Limb (tissue), 2 donors: ENCODE measurements around the gene CDR2.
"Not testable (repeated sequence)": the region's sequence is repeated elsewhere in the genome, so short reads cannot be mapped to it uniquely, and the experiment has no call there.

ENCODE experiments used
- DNase-seq, 2 donors: peaks; one replicate each; pipeline ENCODE4 v3.0.0-alpha.2; 2016; ENCODE audit errors: extremely low spot score in 2 of 2

The CDR2 gene

DNA sequence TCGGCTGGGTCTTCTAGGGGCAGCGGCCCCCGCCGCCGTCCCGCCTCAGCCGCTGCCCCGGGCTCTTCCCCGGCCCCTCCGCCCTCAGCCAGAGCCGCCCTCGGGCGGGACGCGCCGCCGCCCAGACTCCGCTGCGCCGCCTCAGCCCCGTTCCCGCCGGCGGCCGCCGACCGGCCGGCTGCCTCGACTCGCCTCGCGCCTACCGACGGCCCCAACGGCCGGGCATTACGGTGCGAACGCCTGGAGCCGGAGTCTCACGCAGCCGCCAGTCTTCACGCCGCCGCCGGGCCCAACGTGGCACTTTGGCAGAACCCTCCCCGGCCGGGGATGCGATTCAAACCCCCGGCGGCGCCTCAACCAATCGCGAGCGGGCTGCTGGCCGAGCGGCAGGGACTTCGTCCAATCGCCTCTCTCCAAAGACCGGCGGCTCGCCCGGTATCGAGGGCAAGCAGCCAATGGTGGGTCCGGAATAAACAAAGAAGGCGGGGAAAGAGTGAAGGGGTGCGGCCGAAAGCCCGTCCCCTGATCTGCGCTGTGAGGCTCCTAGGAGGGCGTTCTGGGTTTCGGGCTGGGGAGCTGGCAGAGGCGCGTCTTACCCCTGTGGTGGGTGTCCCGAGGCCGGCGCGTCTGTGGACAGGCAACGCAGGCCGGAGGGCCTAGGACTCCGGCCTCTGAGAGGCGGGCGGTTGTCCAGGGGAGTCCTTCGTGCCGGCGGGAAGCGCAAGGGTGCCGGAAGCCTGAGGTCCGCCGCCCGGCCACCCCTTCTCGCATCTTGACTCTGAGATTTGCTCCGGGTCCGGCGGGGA, at the start of gene CDR2:
Gene CDR2, minus strand, starts transcription at position 309 of the 806 bp plus-strand sequence. CDS start 310 bp downstream, outside the sequence.
- peak; percentile 98 for DNase-seq

DNA sequence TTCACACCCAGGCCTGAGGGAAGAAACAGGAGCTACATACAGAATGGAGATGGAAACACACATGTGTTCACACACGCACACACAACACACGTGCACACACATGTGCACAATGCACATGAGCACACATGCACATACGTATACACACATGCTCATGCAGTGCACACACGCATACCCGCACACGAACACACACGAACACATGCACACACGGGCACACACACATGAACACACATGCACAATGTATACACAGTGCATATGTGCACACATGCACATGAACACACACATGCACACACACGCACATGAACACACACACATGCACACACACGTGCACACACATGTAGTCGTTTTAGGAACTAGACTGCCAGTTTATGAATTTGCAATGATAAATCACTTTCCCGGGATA, 49.3 kb upstream of the CDR2 start:
- DNase-seq, result no peak

DNA sequence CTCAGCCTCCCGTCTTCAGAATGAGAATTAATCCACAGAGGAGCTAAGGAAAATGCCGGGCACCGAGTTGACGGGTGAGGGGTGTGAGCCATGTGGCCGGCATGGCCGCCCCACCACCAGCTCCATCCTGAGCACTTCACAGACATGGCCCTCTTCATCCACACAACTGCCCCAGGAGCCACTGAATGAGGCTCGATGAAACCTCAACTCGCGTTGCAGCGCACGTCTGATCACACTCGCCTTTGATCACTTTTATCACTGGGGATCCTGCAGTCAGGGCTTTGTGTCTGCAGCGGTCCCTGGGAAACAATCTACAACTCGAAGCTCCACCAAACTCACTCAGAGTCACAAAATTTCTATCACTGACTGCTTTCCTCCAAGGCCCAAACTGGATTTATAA, 46.7 kb upstream of the CDR2 start:
- DNase-seq, result no peak

DNA sequence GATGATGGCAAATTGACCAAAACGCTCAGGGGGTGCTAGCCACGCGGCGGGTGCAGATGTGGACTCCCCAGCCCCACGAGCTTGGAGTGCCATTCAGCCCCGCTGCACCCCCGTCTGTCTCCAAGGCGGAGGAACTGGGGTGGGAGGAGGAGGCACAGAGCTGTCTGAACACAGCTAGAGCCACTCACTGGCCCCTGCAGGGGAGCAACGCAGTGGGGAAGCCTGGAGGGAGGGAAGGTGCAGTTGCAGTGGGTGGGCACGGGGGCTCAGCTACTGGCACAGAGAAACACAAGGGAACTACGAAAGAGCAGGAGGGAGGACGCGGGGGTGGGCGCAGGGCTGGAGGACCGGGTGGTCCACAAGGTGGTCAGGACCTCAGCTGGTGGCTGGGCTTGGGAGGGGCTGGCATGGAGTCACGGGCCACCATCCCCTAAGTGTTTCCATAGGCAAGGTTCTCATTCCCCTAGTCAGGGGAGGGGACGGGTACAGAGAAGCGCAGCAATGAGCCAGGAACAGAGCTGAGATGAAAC, 46.3 kb upstream of the CDR2 start:
- DNase-seq, result no peak

DNA sequence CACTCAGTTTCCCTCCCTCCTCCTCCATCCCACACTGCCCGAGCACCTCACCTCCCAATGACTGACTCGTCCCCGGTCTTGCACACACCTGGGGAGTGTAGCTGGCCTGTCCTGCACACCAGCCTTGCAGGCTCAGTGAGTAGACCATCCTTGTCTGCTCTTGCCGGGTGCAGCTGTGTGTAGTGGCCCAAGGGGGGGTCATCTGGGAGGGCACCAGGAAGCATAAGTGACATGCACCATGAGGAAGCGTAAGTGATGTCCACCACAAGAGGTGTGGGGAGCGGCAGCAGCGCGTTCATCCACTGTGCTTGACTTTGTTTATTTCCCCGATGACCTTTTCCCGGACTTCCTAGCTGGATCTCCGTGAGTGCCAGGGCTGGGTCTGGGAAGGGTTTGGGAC, 45.5 kb upstream of the CDR2 start:
- no peak for DNase-seq

DNA sequence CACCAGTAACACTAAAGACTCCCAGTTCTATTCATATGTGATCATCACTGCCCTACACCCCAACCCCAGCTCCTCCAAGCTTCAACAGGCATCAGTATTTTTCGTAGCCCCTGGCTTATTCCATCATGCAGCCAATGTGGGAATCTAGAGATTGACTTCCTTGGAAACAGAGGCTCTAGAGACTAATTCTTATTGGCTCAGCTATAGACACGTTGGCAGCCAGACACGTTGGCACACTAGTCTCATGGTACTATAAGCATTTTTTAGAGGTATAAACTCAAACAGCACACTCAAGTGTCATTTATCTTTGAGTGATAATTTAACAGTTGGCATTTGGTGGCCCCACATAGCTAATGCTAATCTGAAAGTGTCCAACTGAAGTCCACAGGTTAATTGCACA, 44.4 kb upstream of the CDR2 start:
- no peak for DNase-seq

DNA sequence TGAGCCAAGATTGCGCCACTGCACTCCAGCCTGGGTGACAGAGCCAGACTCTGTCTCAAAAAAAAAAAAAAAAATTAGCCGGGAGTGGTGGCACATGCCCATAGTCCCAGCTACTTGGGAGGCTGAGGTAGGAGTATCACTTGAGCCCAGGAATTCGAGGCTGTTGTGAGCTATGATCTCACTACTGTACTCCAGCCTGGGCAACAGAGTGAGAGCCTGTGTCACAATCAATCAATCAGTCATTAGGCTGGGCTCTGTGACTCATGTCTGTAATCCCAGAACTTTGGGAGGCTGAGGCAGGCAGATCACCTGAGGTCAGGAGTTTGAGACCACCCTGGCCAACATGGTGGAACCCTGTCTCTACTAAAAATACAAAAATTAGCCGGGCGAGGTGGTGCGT, 43.4 kb upstream of the CDR2 start:
- DNase-seq, result not testable (repeated sequence)

DNA sequence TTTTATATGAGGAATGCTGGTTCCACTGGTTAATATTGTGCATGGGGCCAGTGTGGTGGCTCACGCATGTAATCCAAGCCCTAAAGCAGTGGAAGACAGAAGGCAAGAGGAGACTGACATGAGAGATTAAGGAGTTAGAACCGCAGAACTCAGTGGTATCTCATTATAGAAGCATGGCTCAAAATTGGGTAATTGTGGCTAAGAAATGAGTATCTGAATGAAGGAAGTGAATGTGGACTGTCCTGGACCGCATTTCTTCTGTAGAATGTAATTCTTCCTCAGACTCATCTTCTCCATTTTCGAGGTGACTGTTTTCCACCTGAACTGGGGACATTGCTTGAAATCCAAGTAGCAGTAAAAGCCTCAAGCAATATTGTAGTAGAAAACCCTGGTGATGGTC, 42.6 kb upstream of the CDR2 start:
- DNase-seq, result no peak

DNA sequence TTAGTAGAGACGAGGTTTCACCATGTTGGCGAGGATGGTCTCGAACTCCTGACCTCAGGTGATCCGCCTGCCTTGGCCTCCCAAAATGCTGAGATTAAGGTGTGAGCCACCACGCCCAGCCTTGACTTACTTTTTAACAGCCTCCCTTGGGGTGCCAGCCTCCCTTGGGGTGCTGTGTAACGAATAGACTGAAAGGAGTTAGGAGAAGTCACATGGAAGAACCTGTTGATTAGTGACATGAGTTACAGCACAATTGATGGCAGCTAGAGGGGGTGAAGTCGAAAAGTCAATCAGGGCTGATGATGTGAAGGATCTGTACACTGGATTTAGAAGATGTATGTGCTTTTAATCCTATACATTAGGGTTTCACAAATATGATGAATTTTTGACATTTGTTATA, 39.4 kb upstream of the CDR2 start:
- no peak for DNase-seq

DNA sequence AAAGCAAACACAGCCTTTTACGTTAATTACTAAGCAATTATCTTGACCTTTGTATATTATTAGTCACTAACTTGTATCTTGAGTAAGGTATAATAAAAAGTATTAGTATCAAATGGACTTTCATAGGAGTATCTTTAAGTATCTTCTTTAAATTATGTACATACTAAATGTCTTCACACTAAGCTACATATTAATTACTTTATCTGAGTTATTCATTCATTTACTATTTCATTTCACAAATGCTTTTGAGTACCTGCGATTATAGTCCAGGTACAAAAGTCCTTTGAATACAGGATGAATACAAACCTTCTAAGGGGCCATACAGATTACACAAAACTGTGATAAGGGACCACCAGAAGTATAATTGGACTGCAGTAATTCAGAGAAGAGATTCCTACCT, 33.1 kb upstream of the CDR2 start:
- DNase-seq, result no peak

DNA sequence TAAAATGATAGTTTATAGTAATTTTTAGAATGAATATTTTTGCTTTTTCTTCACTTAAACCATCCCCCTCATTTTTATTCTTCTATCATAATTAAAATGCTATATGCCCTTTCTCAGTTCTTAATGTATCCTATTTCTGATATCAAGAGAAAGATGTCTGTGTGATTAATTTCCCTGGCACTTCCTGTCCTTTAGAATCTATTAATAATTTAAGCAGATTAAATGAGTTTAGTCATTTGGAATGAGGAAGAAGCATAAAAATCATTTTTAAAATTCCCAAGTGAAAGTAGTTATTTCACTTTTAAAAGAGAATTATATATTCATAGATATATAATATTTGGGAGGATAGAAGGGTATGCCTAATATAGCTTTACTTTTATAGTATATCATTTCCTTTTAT, 27.8 kb upstream of the CDR2 start:
- no peak for DNase-seq

DNA sequence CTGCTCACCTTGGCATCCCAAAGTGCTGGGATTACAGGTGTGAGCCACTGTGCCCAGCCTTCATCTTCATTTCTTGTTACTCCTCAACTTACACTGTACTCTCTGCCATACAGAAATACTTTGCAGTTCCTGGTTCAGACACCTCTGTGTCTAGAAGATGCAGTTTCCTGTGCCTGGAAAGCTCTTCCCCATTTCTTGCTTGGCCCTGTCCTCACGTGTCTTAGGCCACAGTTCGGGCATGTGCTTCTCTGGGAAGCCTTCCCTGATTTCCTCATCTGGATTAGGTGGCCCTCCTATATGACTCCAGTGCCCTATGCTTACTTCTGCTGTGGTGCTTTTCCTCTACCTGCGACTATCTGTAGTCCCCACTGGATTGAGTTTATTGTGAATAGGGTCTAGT, 26.5 kb upstream of the CDR2 start:
- no peak for DNase-seq

DNA sequence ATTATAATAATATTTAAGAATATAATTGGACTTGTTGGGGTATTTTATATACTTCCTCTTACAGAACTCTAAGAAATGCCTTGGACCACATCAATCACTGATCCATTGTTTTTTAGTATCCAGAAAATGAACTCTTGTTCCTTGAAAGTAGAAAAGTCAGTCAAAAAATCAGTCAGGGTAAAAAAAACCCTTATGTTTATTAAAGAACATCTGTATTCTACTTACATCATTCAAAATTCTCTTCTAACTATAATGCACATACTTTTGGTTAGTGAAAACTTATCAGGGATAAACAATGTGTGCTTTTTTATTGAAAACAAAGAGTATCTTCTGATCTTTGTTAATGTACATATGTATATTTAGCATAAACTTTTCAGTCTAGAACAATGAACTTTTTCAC, 23.5 kb upstream of the CDR2 start:
- no peak for DNase-seq

DNA sequence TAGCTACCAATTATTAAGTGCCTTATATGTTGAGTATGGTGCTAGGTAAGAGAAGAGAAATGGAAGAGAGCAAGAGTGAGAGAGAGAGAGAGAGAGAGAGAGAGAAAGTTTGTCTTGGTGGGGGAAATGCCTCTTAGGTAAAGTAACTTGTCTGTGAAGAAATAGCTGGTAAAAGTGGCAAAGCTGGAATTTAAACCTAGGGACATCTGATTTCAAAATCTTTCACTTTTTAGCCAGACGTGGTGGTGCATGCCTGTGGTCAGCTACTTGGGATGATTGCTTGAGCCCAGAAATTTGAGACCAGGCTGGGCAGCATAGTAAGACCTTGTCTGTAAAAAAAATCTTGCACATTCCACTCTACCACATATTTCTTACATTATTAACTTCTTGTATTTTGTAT, 23.0 kb upstream of the CDR2 start:
- DNase-seq, result no peak

DNA sequence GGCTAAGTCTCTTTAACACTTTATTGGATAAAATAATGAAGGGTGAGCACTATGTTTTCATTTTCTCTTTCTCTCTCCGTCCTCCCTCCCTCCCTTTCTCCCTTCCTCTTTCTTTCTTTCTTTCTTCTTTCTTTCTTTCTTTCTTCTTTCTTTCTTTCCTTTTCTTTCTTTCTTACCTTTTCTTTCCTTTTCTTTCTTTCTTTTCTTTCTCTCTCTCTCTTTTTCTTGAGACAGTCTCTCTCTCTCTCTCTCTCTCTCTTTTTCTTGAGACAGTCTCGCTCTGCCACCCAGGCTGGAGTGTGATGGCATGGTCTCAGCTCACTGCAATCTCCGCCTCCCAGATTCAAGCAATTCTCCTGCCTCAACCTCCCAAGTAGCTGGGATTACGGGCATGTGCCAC, 21.5 kb upstream of the CDR2 start:
- DNase-seq, result no peak

DNA sequence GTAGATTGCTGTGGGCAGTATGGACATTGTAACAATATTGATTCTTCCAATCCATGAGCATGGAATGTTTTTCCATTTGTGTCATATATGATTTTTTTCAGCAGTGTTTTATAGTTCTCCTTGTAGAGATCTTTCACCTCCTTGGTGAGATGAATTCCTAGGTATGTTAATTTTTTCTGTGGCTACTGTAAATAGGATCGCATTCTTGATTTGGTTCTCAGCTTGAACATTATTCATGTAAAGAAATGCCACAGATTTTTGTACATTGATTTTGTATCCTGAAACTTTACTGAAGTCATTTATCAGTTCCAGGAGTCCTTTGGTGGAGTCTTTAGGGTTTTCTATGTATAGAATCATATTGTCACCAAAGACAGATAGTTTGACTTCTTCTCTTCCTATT, 19.7 kb upstream of the CDR2 start:
- no peak for DNase-seq

DNA sequence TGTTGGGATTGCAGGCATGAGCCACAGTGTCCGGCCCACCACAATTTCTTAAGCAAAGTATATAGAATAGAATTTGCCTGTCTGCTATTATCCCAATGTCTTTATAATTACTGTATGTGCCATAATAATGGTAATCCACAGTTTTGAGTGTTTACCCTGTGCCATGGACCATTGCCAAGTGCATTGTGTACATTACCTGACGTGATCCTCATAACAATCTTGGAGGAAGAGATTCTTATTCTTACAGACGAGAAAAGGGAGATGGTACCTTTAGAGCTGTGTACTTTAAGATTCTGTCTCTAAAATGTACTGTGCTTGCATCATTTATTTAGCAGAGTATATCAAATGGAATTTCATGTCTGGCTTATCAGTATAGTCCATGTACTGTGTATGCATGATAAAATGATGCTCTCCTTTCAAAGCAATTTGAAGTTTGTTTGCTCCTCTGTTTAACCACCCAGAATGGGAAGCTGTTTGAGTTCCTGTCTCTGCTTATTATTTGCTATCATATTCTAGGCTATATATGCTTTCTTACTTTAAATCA, 13.8 kb upstream of the CDR2 start:
- no peak for DNase-seq

DNA sequence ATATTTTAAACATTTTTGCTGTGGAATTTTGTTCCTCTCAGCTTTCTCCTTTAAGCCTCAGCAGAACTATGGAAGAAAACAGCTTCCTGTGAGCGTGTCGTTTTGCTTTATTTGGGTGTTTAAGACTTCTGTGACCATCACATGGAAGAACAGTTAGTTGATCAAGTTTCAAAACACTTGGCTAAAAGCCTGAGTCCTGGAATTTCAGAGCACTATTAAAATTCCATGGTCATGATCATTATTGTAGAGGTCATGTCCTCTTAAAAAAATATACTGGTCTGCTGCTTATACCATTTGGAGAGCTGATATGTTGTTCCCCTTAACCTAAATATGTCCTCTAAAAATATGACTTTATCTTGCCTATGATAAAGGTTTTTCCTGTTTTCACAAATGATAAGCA, 12.6 kb upstream of the CDR2 start:
- no peak for DNase-seq

DNA sequence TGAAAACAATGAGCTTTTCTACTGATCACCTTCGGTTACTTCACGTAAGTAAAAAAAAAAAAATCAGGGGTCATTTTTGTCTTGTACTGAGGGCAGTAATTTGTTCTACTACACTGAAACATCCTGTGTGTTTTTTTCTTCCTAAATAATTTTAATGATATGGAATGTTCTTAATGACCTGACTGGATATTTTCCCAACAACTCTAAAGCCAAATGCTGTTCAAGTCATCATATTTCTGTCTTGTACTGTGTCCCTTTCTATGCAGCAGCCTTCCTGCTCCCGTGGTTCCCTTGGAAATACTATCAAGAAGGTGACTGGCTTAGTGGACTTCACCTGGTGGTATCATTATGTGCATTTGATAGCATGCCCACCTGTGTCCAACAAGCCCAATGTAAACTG, 10.8 kb upstream of the CDR2 start:
- DNase-seq, result no peak

DNA sequence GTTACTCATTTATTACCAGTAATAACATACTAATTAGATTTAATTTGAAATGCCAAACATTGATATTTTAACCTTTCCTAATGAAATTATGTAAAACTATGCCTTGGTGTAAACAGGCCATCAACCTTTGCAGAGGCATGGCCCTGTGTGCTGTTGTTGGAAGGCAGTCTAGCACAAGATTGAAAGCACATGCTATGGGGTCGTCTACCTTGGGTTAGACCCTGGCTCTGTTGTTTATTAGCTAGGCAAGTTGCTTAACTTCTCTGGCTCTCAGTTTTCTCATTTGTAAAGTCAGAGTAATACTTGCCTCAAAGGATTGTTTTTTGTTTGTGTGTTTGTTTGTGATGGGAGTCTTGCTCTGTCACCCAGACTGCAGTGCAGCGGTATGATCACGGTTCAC, 9.4 kb upstream of the CDR2 start:
- DNase-seq, result no peak

DNA sequence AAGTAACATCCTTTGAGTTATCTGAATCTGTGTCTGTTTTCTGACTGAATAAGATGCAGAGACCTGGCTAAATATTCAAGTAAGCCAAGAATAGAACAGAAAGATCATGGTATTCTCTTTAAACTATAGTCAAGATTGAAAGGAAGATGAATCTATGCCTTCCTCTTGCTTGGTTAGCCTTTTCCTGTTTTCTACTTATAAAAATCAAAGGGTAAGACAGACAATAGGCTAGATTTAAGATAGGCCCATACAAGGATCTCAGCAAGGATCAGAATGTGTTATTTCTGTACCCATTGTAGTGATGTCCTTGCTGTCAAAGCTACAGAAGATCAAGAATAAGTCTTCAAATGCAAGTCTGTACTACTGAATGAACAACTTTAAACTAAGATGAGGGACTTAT, 7.0 kb upstream of the CDR2 start:
- no peak for DNase-seq

DNA sequence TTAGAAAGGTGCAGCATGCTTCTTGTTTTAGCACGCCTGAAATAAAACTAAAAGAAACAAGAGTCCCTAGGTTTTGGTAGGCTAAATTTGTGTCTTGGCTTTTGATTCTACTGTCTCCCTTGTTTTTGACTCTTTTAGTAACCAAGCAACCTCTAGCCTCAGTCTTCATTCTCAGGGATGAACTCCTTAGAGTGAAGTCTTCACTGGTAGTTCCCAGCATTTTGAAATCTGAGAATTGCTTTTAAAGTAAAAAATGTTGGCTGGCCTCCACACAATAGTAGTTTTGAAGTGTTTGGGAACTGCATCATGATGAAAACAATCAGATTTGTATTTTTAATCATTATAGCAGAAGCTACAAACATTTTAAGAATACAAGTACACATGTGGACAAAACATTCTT, 6.1 kb upstream of the CDR2 start:
- no peak for DNase-seq

DNA sequence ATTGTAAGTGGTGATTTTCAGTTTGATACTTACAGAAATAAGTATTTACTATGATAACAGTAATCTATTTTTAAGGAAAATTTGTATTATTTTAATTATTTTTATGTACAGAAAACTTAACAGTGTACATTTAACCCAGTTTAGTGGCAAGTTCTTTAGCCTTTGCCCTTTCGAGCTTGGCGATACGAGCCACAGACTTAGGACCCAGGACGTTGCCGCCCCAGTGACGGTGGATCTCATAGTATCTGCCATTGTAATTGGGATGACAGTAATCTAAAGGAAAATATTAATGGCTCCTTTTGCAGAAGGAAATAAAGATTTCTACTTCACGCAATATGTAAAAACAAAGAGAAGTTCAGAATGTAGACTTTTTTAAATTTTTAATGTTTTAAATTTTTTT, 5.2 kb upstream of the CDR2 start:
- DNase-seq, result no peak
